Limb (tissue), 2 donors: ENCODE results near the gene COG5.
"Not testable (repeated sequence)": the region's sequence is repeated elsewhere in the genome, so short reads cannot be mapped to it uniquely, and the experiment has no call there.

Source experiments
- DNase-seq, 2 donors: peaks; one replicate each; pipeline ENCODE4 v3.0.0-alpha.2; 2016; ENCODE audit errors: extremely low spot score in 2 of 2

Gene COG5

DNA sequence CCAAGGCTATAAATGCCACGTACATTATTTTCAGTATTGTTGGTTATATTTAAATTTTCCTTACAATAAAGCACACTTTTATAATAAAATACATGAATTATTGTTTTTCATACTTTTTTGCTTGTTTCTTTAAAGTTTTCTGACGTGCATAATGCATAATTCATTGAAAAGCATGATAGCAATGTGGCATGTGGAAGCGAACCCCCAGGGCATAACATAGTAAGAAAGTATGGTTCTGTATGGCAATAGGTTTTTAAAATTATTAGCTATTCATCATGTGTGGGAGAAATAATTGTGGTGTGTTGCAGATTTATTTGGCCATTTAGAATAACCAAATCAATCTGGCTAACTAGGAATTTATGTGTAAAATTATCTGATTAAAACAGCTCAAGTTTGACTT is 402.3 kb downstream of the COG5 start:
- DNase-seq: no peak

DNA sequence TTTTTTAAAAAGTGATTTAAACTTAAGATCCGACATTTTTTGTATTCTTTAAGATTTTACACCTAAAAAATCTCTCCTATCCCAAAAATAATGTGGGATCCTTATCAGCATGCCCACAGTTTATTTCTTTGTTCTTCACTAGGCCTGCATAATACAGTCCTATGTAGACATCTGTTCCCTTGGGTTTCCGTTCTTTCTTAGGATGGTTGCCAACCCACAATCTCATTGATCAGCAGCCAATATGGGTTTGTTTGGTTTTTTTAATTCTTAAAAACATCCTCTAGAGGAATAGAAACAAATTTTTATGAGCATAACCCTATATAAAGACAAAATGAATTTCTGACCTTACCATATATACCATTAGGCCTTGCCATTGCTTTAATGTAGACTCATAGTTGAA is 403.3 kb downstream of the COG5 start:
- no peak for DNase-seq

DNA sequence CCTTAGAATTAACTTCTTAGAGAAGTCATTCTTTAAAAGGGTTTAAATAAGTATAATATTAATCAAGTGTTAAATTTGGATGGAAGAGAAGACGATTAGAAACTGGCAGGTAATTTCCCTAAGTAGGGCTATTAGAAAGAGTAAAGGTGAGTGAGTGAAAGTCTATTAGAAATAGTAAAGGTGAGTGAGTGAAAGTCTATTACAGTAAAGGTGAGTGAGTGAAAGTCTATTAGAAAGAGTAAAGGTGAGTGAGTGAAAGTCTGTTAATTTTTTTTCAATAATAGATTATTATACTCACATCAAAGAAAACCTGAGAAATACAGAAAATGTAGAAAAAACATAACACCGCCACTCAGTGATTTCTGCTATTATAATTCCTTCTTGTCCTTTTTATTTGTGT is 405.7 kb downstream of the COG5 start:
- no peak for DNase-seq

DNA sequence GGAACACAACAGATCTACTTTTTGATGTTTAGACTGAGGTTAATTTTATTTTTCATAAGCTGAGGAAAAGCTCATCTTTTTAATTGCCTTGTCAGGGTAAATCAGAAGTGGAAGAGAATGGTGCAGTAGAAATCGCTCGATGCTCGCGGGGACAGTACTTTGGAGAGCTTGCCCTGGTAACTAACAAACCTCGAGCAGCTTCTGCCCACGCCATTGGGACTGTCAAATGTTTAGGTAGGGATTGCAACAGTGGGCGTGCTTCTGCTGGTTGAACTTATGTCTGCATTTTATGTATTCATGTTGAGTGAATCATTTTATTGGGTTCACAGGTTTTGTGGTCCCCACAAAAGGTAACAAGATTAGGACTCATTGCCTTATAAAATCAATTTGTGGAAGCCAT is 406.6 kb downstream of the COG5 start:
- DNase-seq: no peak

DNA sequence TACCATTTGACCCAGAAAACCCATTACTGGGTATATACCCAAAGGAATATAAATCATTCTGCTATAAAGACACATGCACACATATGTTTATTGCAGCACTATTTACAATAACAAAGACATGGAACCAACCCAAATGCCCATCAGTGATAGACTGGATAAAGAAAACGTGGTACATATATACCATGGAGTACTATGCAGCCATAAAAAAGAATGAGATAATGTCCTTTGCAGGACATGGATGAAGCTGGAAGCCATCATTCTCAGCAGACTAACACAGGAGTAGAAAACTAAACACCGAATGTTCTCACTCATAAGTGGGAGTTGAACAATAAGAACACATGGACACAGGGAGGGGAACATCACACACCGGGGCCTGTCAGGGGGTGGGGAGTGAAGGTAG is 408.0 kb downstream of the COG5 start:
- not testable (repeated sequence) for DNase-seq

DNA sequence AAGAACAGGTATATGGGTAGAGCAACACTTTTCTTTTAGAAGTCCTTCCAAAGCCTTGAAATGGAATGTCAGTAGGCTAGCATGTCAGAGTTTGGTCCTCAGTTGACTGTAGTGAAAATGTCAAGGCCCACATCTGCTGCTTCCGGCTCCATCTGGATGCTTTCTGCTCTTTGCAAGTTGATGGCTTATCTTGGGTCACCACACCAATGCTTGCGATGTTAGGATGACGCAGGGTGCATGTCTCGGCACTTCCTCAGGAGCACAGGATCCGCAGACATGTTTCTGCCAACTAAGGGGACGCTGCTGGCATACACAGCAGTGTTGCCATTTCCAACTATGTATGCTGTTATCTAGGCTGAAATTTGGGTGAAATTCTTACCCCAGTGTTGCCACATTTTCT is 408.9 kb downstream of the COG5 start:
- DNase-seq: no peak

DNA sequence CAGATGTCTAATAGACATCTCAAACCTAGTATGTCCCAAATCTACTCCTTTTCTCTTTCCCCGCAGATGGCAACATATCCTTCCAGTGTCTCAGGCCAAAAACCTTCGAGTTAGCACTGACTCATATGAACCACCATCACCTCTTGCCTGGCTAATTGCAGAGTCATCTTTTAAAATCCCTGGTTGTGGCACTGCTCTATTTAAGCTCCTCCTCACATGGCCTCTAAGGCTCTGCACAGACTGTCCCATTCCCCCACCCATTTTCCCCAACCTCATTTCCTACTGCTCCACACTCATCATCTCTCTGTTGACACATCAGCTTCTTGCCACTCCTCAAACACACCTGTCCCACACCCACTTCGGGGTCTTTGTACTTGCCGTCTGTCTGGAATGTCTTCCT is 411.7 kb downstream of the COG5 start:
- DNase-seq: no peak
